ENCODE results near the gene SRC.

The SRC gene

DNA sequence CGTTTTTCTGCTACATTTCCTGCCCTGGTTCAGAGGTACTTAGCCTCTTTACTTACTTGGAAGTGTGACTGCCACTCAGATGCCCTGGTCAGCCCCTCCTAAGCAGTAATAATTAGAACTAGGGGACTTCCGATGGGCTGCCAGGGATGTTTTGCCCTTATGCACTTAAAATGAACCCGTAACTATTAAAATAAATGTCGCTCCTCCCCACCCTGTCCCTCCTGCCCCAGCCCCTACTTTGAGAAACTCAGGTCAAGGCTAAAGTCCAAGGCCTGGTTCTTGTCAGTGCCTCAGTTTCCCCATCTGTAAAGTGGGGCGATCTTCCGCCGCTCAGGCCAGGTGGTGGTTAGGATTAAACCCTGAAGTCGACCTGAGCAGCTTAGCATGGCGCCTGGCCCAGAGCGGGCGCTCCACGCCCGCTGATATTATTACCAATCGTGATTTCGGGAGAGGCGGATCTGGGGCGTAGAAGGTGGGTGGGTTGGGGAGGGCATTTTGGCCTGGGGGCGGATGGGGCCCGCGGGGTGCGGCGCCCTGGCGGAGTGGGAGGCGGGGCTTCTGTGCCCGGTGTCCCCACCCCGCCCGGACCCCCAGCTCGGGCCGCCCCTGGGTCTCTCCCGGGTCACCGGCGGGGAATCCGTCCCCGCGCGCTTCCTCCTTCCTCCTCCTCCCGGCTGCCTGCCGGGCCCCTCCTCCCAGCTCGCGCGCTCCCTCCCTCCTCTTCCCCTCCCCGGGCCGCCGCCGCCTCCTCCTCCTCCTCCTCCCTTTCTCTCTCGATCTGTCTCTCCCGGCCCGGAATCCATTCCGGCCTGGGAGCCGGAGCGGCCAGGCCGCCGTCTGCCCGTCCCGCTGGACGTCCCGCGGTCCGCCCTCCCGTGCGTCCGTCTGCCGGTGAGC is at the start of gene SRC:
Gene SRC, plus strand, starts transcription at position 802 of the 897 bp plus-strand sequence. CDS start 38,014 bp downstream, outside the sequence.
- no peak for DNase-seq

DNA sequence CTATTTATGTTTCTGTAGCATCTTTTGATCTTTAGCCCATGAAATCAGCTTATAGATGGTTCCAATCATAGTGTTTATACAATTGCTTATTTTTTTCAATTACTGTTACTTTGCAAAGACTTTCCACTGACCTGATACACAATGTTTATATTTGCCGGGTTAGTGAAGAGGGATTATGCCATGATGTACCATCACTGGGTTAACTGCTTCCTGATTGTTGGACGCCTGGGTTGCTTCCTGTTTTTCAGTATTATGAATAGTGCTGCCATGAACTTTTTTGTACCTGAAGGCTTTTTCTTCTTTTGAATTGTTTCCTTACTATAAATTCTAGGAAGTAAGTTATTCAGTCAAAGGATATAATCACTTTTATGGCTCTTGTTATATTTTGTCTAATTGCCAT is 49.6 kb upstream of the SRC start:
- DNase-seq: no peak

- DNase-seq: no peak
Measured at GRCh38 chr20:37297066-37297736, 48.7 kb upstream of the SRC start.

DNA sequence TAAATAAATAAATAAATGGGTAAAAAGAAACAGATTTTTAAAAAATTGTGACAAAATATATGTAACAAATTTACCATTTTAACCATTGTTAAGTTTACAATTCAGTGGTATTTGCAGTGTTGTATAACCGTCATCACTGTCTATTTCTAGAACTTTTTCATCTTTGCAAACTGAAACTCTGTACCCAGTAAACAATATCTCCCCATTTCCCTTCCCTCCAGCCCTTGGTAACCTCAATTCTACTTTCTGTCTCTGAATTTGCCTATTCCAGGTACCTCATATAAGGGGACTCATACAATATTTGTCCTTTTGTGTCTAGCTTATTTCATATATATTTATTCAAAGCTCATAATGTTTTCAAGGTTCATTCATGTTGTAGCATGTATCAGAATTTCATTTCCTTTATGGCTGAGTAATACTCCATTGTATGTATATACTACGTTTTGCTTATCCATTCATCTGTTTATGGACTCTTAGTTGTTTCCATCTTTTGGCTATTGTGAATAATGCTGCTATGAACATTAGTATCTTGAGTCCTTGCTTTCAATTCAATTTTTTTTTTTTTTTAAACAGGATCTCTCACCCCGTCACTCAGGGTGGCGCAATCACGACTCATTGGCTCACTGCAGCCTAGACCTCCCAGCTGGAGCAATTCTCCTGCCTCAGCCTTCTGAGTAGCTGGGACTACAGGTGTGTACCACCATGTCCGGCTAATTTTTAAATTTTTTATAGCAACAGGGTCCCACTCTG is 47.6 kb upstream of the SRC start:
- no peak for DNase-seq

DNA sequence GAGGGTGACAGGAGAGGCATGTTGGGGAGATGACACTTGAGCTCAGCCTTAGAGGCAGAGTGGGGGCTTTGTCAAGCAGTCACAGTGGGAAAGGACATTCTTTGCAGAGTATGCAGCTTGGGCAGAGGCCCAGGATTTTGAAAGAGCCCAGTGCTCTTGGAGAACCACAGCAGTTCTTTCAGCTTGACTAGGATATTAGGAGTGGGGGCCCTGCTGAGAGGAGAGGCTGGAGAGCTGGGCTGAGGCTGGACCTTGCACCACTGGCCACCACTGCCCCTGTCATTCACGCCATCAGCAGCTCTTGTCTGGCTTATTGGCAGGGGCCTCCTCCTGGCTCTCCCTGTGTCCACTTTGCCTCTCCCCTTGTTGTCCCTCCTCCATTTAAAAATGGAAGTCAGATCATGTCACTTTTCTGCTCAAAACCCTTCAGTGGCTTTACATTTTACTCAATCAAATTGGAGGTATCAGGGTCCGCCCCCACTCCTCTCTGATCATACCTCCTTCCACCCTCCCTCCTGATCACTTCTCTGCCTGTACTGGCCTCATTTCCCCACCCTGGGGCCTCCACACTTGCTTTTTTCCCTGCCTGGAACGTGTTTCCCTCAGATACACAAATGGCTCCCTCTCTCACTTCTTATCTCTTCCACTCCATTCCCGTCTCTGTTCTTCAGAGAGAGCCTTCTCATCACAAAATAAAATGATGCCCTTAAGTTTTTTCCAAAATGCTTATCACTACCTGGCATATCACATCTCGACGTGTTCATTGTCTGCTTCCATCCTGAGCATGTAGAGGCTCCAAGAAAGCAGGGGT is 46.0 kb upstream of the SRC start:
- no peak for DNase-seq

GRCh38 chr20:37301120-37301519 is 44.8 kb upstream of the SRC start:
- DNase-seq: no peak

DNA sequence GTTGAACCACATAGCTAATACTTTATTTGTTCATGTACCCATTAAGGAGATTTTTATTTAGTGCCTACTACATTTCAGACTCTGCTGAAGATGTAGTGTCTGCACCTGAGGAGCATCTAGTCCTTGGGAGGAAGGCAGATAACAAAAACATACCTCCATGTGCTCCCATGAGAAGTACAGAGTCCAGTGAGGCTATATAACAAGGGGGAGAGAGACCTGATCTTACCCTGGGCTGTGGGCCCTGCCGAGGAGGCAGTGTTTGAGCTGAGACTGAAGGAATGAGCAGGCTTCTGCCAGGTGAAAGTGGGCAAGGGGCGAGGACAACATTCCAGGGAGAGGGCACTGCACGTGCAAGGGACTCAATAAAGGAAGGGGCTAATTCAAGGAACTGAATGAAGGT is 44.4 kb upstream of the SRC start:
- no peak for DNase-seq

DNA sequence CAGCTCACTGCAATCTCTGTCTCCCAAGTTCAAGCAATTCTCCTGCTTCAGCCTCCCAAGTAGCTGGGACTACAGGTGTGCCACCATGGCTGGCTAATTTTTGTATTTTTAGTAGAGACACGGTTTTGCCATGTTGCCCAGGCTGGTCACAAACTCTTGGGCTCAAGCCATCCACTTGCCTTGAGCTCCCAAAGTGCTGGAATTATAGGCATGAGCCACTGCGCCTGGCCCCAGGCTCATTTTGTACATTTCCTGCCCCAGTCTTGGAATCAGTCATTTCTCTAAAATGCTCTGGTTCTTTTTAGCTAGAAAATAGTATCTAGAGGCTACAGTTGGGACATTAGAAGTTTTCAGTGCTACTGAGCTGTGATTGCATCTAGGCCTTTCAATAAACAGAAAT is 43.0 kb upstream of the SRC start:
- DNase-seq: no peak

DNA sequence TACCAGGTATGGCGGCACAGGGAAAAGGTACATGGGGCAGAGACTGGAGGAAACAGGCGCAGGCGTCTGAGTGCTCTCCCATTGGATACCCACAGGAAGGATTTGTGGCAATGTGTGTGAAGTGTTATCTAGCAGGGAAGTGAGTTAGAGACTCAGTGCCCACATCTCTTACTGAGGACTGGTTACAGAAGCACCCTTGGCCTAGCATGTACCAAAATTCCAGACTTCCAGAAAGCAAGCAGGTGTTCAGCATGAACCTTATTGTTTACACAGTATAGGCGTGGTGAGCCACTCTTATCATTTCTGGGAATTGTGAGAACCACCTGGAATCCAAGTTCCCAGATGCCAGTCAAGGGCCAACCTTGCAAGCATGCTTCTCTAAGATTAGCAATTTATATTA is 42.3 kb upstream of the SRC start:
- DNase-seq: no peak

DNA sequence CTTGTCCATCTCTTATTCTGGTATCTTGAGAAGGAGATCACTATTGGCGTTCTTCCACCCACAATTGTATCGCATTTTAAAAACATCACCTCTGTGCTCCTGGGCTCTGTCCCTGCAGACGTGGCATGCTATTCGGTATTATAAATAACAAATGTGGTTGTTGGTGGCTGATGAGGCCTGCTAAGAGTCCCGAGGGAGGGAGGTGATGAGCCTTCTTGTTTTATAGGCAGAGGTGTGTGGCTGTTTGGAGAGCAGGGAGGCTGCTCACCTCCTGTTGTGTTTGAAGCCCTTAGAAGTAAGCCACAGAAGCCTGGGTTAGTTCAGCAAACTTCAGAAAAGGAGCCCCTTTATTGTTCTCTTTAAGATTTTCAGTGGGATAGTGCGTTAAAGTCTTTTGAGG is 40.9 kb upstream of the SRC start:
- DNase-seq: no peak

DNA sequence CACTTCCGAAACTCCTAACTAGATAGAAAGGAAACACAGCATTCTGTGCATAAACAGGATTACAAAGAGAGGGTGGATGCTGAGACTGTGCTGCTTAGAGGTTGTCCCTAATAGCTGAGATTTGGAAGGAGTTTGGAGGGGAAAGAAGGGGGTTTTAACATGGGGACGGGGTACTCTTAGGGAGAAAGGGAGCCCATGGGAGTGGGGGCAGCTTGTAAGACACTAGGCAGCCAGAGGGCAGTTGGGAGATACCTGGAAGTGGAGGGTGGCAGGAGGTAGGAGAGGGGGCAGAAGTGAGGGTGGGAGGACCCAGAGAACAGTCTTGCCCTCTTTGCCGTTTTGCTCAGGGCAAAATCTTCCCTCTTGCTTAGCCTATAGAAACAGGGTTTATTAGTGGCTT is 40.1 kb upstream of the SRC start:
- DNase-seq: no peak

GRCh38 chr20:37308086-37309050 is 37.6 kb upstream of the SRC start:
- no peak for DNase-seq

GRCh38 chr20:37309290-37309689 is 36.6 kb upstream of the SRC start:
- no peak for DNase-seq

DNA sequence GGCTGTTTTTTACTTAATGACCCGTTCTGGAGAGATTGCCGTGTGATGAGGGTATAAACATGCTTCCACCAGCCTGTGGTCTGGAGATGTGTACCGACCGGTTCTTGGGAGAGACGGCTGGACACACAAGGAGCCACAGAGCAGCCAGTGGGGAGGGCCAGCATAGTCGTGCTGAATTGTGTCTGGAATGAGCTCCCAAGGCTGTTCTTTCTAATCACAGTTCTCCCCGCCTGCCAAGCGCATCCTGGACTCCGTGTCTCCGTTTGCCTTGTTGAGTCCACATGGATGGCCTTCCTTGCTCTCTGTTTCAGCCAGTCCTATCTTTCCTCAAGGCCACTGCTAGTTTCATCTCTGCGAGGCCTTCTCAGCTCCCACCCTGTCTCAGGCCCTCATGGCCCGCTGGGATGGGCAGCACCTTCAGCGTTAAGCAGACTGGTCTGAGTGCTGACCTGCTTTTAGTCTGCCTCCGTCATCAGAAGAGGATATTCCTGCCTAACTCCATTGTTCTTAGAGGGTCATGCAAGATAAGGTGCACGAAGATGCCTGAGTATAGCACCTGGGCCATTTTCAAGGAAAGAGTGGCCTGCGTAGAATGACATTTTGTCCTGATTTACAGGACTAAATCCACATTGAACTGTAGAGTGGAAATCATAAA is 35.9 kb upstream of the SRC start:
- DNase-seq: no peak

- DNase-seq: no peak
Measured at GRCh38 chr20:37310951-37311350, 35.0 kb upstream of the SRC start.

DNA sequence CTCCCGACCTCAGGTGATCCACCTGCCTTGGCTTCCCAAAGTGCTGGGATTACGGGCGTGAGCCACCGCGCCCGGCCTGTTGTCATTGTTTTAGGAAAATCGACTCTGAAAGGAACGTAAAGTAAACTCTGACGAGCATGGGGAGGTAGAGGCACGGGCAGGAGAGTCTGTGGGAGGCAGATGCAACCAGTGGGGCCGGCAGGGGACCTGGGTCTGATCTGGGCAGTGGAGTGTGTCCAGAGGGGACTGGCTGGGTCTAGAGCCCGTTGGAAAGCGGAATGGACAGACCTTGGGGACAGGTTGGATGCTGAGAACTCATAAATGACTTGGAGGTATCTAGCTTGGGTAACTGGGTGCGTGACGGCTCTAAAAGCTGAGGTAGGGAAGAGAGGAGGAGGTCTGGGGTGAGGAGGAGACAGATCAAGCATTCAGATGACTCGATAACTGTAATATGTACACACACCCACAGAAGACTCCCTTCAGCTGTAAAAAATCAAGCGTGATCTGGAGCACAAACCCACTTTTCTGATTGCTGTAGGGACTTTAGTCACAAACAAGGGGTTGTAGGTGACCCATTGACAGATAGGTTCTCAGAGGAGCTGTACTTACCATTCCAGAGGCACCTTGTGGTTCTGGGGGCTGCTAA is 34.1 kb upstream of the SRC start:
- DNase-seq: no peak

DNA sequence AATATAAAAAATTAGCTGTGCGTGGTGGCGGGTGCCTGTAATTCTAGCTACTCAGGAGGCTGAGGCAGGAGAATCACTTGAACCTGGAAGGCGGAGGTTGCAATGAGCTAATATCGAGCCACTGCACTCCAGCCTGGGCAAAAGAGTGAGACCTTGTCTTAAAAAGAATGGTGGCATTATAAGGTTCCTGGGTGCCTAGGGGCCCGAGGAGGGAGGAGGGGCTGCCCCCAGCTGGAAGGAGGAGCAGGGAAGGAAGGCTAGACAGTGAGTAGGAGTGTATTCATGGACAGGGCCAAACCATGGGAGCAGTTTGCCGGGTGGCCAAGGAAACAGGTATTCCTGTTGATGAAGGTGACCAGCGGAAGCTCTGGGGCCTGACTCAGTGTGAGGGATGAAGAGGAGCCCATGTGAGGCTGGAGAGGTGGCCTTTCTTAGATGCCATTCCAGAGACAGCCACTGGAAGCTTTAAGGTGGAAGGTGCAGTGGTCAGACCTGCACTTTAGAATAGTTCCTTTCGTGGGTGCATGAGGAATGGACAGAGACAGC is 32.3 kb upstream of the SRC start:
- DNase-seq: no peak

- DNase-seq: no peak
Measured at GRCh38 chr20:37314099-37314498, 31.8 kb upstream of the SRC start.

DNA sequence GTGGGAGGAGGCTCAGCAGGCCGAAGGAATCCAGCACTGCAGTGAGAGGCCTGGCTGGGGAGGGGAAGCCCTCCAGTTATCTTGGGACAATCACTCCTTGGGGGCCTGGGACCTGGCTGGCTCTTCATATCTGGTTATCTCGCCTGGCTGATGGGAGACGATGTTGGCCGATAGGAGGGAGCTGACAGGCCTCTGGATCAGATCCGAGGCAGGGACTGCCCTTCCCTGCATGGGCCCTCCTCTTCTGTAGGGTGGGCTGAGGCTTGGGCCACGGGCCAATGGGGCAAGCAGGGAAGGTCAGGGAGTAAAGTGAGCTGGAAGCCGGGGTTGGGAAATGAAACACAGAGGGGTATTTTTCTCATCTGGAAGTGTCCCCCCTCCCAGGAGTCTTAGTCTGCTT is 31.3 kb upstream of the SRC start:
- DNase-seq: no peak

GRCh38 chr20:37315021-37315451 is 30.9 kb upstream of the SRC start:
- no peak for DNase-seq
